ENCODE results near the gene DNAH14.

DNA sequence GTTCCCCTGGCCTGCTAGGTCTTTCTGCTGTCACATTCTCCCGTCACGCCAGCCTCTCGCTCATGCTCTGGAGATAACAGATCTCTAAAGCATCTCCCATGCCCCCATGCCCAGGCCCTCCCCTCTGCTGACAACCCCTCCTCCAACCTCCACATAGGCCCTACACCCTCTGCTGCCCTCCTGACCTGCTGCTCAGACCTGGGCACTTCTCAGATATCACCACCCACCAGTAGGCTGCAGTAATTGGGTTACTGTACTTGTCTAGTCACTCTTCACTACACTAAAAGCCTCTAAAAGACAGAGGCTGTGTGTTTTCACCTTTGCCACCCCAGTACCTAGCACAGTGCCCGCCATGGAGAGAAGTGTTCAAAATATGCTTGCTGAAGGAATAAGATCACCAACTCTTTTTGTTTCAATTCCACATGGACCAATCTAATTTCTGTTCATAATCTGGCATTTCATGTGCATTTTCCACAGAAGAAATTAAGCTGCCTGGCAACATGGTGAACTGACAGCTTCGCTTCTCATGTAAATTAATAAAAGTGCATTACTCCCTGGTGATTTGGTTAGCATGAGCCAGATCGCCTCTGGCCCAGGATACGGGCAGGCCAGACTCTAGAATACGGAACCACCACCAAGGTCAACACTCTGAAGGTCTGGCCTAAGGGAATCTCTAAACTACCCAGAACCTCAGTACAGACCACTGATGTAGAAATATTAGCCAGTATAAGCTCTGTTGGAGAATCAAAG, 477.7 kb downstream of the DNAH14 start:
- TF ChIP-seq, protein P1, sequence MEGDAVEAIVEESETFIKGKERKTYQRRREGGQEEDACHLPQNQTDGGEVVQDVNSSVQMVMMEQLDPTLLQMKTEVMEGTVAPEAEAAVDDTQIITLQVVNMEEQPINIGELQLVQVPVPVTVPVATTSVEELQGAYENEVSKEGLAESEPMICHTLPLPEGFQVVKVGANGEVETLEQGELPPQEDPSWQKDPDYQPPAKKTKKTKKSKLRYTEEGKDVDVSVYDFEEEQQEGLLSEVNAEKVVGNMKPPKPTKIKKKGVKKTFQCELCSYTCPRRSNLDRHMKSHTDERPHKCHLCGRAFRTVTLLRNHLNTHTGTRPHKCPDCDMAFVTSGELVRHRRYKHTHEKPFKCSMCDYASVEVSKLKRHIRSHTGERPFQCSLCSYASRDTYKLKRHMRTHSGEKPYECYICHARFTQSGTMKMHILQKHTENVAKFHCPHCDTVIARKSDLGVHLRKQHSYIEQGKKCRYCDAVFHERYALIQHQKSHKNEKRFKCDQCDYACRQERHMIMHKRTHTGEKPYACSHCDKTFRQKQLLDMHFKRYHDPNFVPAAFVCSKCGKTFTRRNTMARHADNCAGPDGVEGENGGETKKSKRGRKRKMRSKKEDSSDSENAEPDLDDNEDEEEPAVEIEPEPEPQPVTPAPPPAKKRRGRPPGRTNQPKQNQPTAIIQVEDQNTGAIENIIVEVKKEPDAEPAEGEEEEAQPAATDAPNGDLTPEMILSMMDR (IDR thresholded peaks at IDR 0.05) = no peak
- TF ChIP-seq POLR2A (IDR thresholded peaks at IDR 0.05; ENCODE audit: low read length) (no peak), HDAC2 (IDR thresholded peaks at IDR 0.05) (no peak), ZFP36 (IDR thresholded peaks at IDR 0.05; ENCODE audit: borderline replicate concordance, partially characterized antibody) (no peak), RAD21 (conservative IDR thresholded peaks at IDR 0.05 in 1 of 2, IDR thresholded peaks at IDR 0.05 in 1 of 2) (no peak), RFX5 (IDR thresholded peaks at IDR 0.05) (no peak)
- TF ChIP-seq, protein P2, sequence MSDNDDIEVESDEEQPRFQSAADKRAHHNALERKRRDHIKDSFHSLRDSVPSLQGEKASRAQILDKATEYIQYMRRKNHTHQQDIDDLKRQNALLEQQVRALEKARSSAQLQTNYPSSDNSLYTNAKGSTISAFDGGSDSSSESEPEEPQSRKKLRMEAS (IDR thresholded peaks at IDR 0.05) = no peak
- TF ChIP-seq, protein P3, sequence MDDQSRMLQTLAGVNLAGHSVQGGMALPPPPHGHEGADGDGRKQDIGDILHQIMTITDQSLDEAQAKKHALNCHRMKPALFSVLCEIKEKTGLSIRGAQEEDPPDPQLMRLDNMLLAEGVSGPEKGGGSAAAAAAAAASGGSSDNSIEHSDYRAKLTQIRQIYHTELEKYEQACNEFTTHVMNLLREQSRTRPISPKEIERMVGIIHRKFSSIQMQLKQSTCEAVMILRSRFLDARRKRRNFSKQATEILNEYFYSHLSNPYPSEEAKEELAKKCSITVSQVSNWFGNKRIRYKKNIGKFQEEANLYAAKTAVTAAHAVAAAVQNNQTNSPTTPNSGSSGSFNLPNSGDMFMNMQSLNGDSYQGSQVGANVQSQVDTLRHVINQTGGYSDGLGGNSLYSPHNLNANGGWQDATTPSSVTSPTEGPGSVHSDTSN (IDR thresholded peaks at IDR 0.05) = no peak

Data from A549 (cell line).